Liver (tissue), 9 donors: ENCODE measurements around the gene PHC3. TPM values are rescaled to one million over a fixed set of nuclear protein-coding genes. Genes with fewer than 3 reads are reported as not detected.

Experiments used
- DNase-seq: peaks from one replicate; pipeline ENCODE4 v3.0.0-alpha.2; 2017; ENCODE audit warnings: low spot score
- H3K27ac ChIP-seq, 2 donors: one replicate each; pipeline ENCODE4 v1.7.0; 2013; ENCODE audit warnings: inconsistent platforms in 2 of 2, low read length in 2 of 2, control low read depth in 1 of 2, low read depth in 1 of 2, mild to moderate bottlenecking in 1 of 2
- H3K27me3 ChIP-seq, 4 donors: one replicate each; pipeline versions ENCODE4 v1.6.1 to v1.7.0; 2013; ENCODE audit warnings: low read length in 3 of 4, inconsistent platforms in 1 of 4, mild to moderate bottlenecking in 1 of 4, moderate library complexity in 1 of 4; ENCODE audit not compliant: control insufficient read depth in 4 of 4, insufficient read depth in 4 of 4
- H3K36me3 ChIP-seq, 4 donors: one replicate each; pipeline versions ENCODE4 v1.6.1 to v1.7.0; 2013; ENCODE audit warnings: low read length in 3 of 4, mild to moderate bottlenecking in 3 of 4, low read depth in 1 of 4, moderate library complexity in 1 of 4; ENCODE audit not compliant: control insufficient read depth in 4 of 4, insufficient read depth in 3 of 4
- H3K4me1 ChIP-seq, 4 donors: one replicate each; pipeline versions ENCODE4 v1.6.1 to v1.7.0; 2013; ENCODE audit warnings: low read length in 3 of 4, mild to moderate bottlenecking in 3 of 4, moderate library complexity in 1 of 4; ENCODE audit not compliant: control insufficient read depth in 4 of 4, insufficient read depth in 4 of 4
- H3K4me3 ChIP-seq, 3 donors: one replicate each; pipeline versions ENCODE4 v1.6.1 to v1.7.0; 2013; ENCODE audit warnings: low read length in 3 of 3, control low read depth in 1 of 3, low read depth in 1 of 3, mild to moderate bottlenecking in 1 of 3
- H3K9ac ChIP-seq, 2 donors: one replicate each; pipeline ENCODE4 v1.7.0; 2013; ENCODE audit warnings: low read length in 2 of 2, mild to moderate bottlenecking in 2 of 2, moderate library complexity in 2 of 2, control low read depth in 1 of 2, low read depth in 1 of 2
- H3K9me3 ChIP-seq, 4 donors: one replicate each; pipeline versions ENCODE4 v1.6.1 to v1.7.0; 2013; ENCODE audit warnings: low read length in 3 of 4; ENCODE audit not compliant: control insufficient read depth in 4 of 4
- ATF3 ChIP-seq: IDR thresholded peaks from 2 replicates; pipeline ENCODE4 v1.6.1; 2016; ENCODE audit warnings: antibody characterized with exemption
- CTCF ChIP-seq: fragments of 150-350 bp; IDR thresholded peaks from 2 replicates; pipeline ENCODE4 v1.5.1; 2017; ENCODE audit warnings: improper control_type of control experiment, low read depth, low read length; ENCODE audit not compliant: missing input control
- EGR1 ChIP-seq, 2 donors: IDR thresholded peaks; 2 replicates each; pipeline ENCODE4 v1.6.1; 2016 to 2018; ENCODE audit warnings: antibody characterized with exemption in 2 of 2, low read depth in 2 of 2
- FOXA1 ChIP-seq: IDR thresholded peaks from 2 replicates; pipeline ENCODE4 v1.6.1; 2016; ENCODE audit warnings: antibody characterized with exemption
- FOXA2 ChIP-seq: IDR thresholded peaks from 2 replicates; pipeline ENCODE4 v1.6.1; 2016; ENCODE audit warnings: antibody characterized with exemption
- GABPA ChIP-seq, 2 donors: IDR thresholded peaks in 1 of 2; conservative IDR thresholded peaks in 1 of 2; 2 replicates each; pipeline ENCODE4 v1.6.1; 2016; ENCODE audit warnings: antibody characterized with exemption in 2 of 2, mild to moderate bottlenecking in 1 of 2, moderate library complexity in 1 of 2
- HNF4A ChIP-seq, 2 donors: conservative IDR thresholded peaks; 2 replicates each; pipeline ENCODE4 v1.6.1; 2016; ENCODE audit warnings: antibody characterized with exemption in 2 of 2, mild to moderate bottlenecking in 2 of 2
- HNF4G ChIP-seq: IDR thresholded peaks from 2 replicates; pipeline ENCODE4 v1.6.1; 2016; ENCODE audit warnings: antibody characterized with exemption
- JUND ChIP-seq, 2 donors: IDR thresholded peaks; 2 replicates each; pipeline ENCODE4 v1.6.1; 2016; ENCODE audit warnings: antibody characterized with exemption in 2 of 2
- MAX ChIP-seq: IDR thresholded peaks from 2 replicates; pipeline ENCODE4 v1.6.1; 2016; ENCODE audit warnings: antibody characterized with exemption
- NR2F2 ChIP-seq: IDR thresholded peaks from 2 replicates; pipeline ENCODE4 v1.6.1; 2016; ENCODE audit warnings: antibody characterized with exemption
- RAD21 ChIP-seq, 2 donors: IDR thresholded peaks; 2 replicates each; pipeline ENCODE4 v1.6.1; 2016; ENCODE audit warnings: antibody characterized with exemption in 2 of 2, mild to moderate bottlenecking in 2 of 2
- REST ChIP-seq: IDR thresholded peaks from 2 replicates; pipeline ENCODE4 v1.6.1; 2016; ENCODE audit warnings: antibody characterized with exemption, mild to moderate bottlenecking
- RXRA ChIP-seq, 2 donors: IDR thresholded peaks; 2 replicates each; pipeline ENCODE4 v1.6.1; 2017 to 2018; ENCODE audit warnings: antibody characterized with exemption in 2 of 2, mild to moderate bottlenecking in 1 of 2
- SP1 ChIP-seq: IDR thresholded peaks from 2 replicates; pipeline ENCODE4 v1.6.1; 2018; ENCODE audit warnings: antibody characterized with exemption, mild to moderate bottlenecking
- TAF1 ChIP-seq: conservative IDR thresholded peaks from 2 replicates; pipeline ENCODE4 v1.6.1; 2016; ENCODE audit warnings: antibody characterized with exemption, mild to moderate bottlenecking
- YY1 ChIP-seq: IDR thresholded peaks from 2 replicates; pipeline ENCODE4 v1.6.1; 2016; ENCODE audit warnings: antibody characterized with exemption, mild to moderate bottlenecking
- ZBTB33 ChIP-seq: IDR thresholded peaks from 2 replicates; pipeline ENCODE4 v1.6.1; 2016; ENCODE audit warnings: antibody characterized with exemption
- WGBS: extraction: QIAGEN DNeasy Blood & Tissue Kit; methylation state at CpG from one replicate; pipeline ENCODE4 v1.1.7; 2013; 5-methylcytosine and 5-hydroxymethylcytosine counted together
- polyA plus RNA-seq, 2 donors: library from polyadenylated mRNA; stranded (reverse) in 1 of 2; unstranded in 1 of 2; fragments of 200-250 nt in 1 of 2; fragments of >200 nt in 1 of 2; fragmentation: Nextera tagmentation in 1 of 2; extraction: Ambion mirVana in 1 of 2; gene quantifications; one replicate each; pipeline versions ENCODE4 v1.2.1 to v1.2.3, GENCODE V29; 2013 to 2015
- total RNA-seq, 2 donors: library from RNA; depleted of rRNA; stranded (reverse); fragments of >200 nt; gene quantifications; one replicate each; pipeline ENCODE4 v1.2.3, GENCODE V29; 2014
- donor health status: healthy.
- donor health status: healthy.
- donor health status: healthy.
- donor health status: healthy.
- donor health status: healthy.

Gene PHC3
- total and polyA plus RNA-seq, 4 donors, result 3.9 to 44.7 (median 24.2) TPM

GRCh38 chr3:170128977-170129431, 52.5 kb downstream of the PHC3 start:
- peaks cover 0 to 3% (median 0%) of the 10 kb centered on the region in 4 donors for H3K9me3 ChIP-seq
- H3K36me3 ChIP-seq, result peaks cover 0 to 30% (median 25%) of the 10 kb centered on the region in 4 donors
- TF ChIP-seq SP1, result no peak
- TF ChIP-seq RAD21 (IDR thresholded peaks at IDR 0.05), result no peak
- TF ChIP-seq GABPA (IDR thresholded peaks at IDR 0.05 in 1 of 2, conservative IDR thresholded peaks at IDR 0.05 in 1 of 2), result no peak
- TF ChIP-seq TAF1, result no peak
- TF ChIP-seq RXRA (IDR thresholded peaks at IDR 0.05), result no peak
- TF ChIP-seq ATF3, result no peak
- TF ChIP-seq HNF4G, result no peak
- no peak for TF ChIP-seq CTCF
- no peak for TF ChIP-seq EGR1 (IDR thresholded peaks at IDR 0.05; ENCODE audit: low read depth in 2 of 2)
- no peak for TF ChIP-seq REST
- TF ChIP-seq MAX, result no peak
- TF ChIP-seq JUND (IDR thresholded peaks at IDR 0.05), result no peak
- no peak for TF ChIP-seq FOXA1
- TF ChIP-seq HNF4A (conservative IDR thresholded peaks at IDR 0.05), result no peak
- TF ChIP-seq ZBTB33, result no peak
- TF ChIP-seq YY1, result no peak
- no peak for TF ChIP-seq FOXA2
- TF ChIP-seq NR2F2, result no peak
- no peak overlapping the region for H3K4me3 ChIP-seq
- H3K4me1 ChIP-seq, result no peaks in the 10 kb centered on the region
- no peak for DNase-seq
- H3K27me3 ChIP-seq, result no peaks in the 10 kb centered on the region
- no peak overlapping the region for H3K9ac ChIP-seq
- no peak overlapping the region for H3K27ac ChIP-seq
- WGBS, result 89% methylated on average over 1 of the region's 1 CpG
